Panc1 (cell line): ENCODE results near the gene POLDIP3. TPM values are rescaled to one million over a fixed set of nuclear protein-coding genes. Genes with fewer than 3 reads are reported as not detected.

ENCODE experiments used
- ATAC-seq: fragments of 200-7000 bp; cut with Tn5 transposase; 2 replicates; pipeline ENCODE4 v1.9.1; 2020; ENCODE audit warnings: mild to moderate bottlenecking, moderate library complexity
- BruUV-seq: library from RNA; stranded (reverse); fragments of 400-500 nt; replicated peaks from 2 replicates; lab custom pipeline; 2021; lab: Mats Ljungman, UMichigan
- CTCF ChIA-PET: fragments of 300-600 bp; sonication (Branson Sonifier 250); formaldehyde crosslinking; loops from one replicate; lab custom pipeline; 2022; ENCODE audit warnings: antibody characterized with exemption; lab: Charles Lee
- POLR2A ChIA-PET: fragments of 300-600 bp; sonication (Branson Sonifier 250); formaldehyde crosslinking; loops from one replicate; lab custom pipeline; 2022; ENCODE audit warnings: antibody characterized with exemption; lab: Charles Lee
- DNase-seq: peaks from one replicate; pipeline ENCODE4 v3.0.0-alpha.2; 2010; ENCODE audit warnings: low read depth, low spot score
- H3K27ac ChIP-seq: 2 replicates; pipeline ENCODE4 v1.5.1; 2011; ENCODE audit warnings: mild to moderate bottlenecking, low read length, inconsistent platforms
- H3K27me3 ChIP-seq: fragments of 200-500 bp; sonication (Bioruptor generic); 2 replicates; pipeline ENCODE4 v1.6.0; 2014; ENCODE audit warnings: low read length, inconsistent platforms; ENCODE audit not compliant: control insufficient read depth, insufficient read depth
- H3K36me3 ChIP-seq: fragments of 200-500 bp; sonication (Bioruptor generic); 2 replicates; pipeline ENCODE4 v1.5.1; 2014; ENCODE audit warnings: inconsistent platforms, mild to moderate bottlenecking, low read length, moderate library complexity; ENCODE audit not compliant: control insufficient read depth, insufficient read depth
- H3K4me1 ChIP-seq: 2 replicates; pipeline ENCODE4 v1.5.1; 2011; ENCODE audit warnings: inconsistent platforms, mild to moderate bottlenecking, low read length, moderate library complexity; ENCODE audit not compliant: control insufficient read depth, insufficient read depth
- H3K4me3 ChIP-seq, 2 experiments: 2 replicates each; pipeline ENCODE4 v1.5.1; 2011 to 2012; ENCODE audit warnings: low read depth in 2 of 2, low read length in 2 of 2, mild to moderate bottlenecking in 2 of 2, inconsistent platforms in 1 of 2, moderate library complexity in 1 of 2
- H3K9me3 ChIP-seq: fragments of 200-500 bp; sonication (Bioruptor generic); 2 replicates; pipeline ENCODE4 v1.5.1; 2014; ENCODE audit warnings: low read depth, mild to moderate bottlenecking, inconsistent platforms, low read length, moderate library complexity; ENCODE audit not compliant: control insufficient read depth, insufficient read depth
- CTCF ChIP-seq: fragments of 450-650 bp; IDR thresholded peaks from 2 replicates; pipeline ENCODE4 v1.5.1; 2017; ENCODE audit warnings: mild to moderate bottlenecking
- POLR2AphosphoS5 ChIP-seq: IDR thresholded peaks from 2 replicates; pipeline ENCODE4 v1.6.1; 2012; ENCODE audit warnings: mild to moderate bottlenecking, low read depth, low read length, moderate library complexity
- REST ChIP-seq, 2 experiments: IDR thresholded peaks; 2 replicates each; pipeline ENCODE4 v1.6.1; 2011 to 2012; ENCODE audit warnings: low read depth in 2 of 2, control low read depth in 1 of 2, low read length in 1 of 2, mild to moderate bottlenecking in 1 of 2, moderate library complexity in 1 of 2; ENCODE audit not compliant: insufficient read depth in 1 of 2
- SIN3A ChIP-seq: IDR thresholded peaks from 2 replicates; pipeline ENCODE4 v1.6.1; 2012; ENCODE audit warnings: low read depth, mild to moderate bottlenecking, low read length, moderate library complexity, borderline replicate concordance; ENCODE audit not compliant: insufficient read depth
- TCF7L2 ChIP-seq: IDR thresholded peaks from 2 replicates; pipeline ENCODE4 v1.6.1; 2011; ENCODE audit warnings: mild to moderate bottlenecking, low read depth, low read length, inconsistent platforms
- in situ Hi-C: cut with HindIII; loops from 2 replicates; pipeline ENCODE4 v1.10.0; 2016; ENCODE audit warnings: low sequenced_read_pairs, low pct_unique_long_range_greater_than_20kb
- intact Hi-C: fragments of 100-400 bp; cut with micrococcal nuclease; formaldehyde crosslinking; loops from one replicate; pipeline ENCODE4 v1.10.0; 2022; ENCODE audit not compliant: unreplicated experiment
- total RNA-seq: library from RNA; stranded (reverse); gene quantifications from one replicate; pipeline ENCODE4 v1.2.1, GENCODE V29; 2021; ENCODE audit not compliant: unreplicated experiment

Gene POLDIP3
- total RNA-seq, 1 experiment from 2014 or later = 46.6 TPM

DNA sequence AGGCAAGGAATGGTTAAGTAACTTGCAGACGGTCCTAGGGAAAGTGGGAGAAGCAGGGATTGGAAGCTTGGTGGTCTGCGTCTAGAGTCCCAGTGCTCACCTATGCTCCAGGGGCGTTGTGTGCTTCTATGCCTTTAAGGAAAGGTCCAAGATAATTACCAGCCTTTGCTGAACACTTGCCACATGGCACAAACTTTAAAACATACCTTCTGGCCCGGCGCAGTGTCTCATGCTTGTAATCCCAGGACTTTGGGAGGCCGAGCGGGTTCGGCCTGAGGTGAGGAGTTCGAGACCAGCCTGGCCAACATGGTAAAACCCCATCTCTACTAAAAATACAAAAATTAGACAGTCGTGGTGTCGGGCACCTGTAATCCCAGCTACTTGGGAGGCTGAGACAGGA, 2.3 kb downstream of the POLDIP3 start:
- H3K4me3 ChIP-seq = no peak overlapping the region
- no peaks in the 10 kb centered on the region for H3K27me3 ChIP-seq
- TF ChIP-seq SIN3A = no peak
- TF ChIP-seq TCF7L2 = no peak
- TF ChIP-seq CTCF = no peak
- no peak for ATAC-seq
- in situ Hi-C loops (no loop called here), intact Hi-C loops (no loop called here)
- H3K4me1 ChIP-seq = peaks cover 40% of the 10 kb centered on the region
- no TSS peak for BruUV-seq
- H3K36me3 ChIP-seq = no peaks in the 10 kb centered on the region; the same call in 1 of the 2 replicates
- no peak overlapping the region for H3K27ac ChIP-seq
- H3K9me3 ChIP-seq = no peaks in the 10 kb centered on the region
- ChIA-PET POLR2A (no interaction called here), CTCF (no interaction called here)
- no peak for DNase-seq

- Histone ChIP-seq H3K36me3 (no peaks in the 10 kb centered on the region; the same call in none of the 2 replicates), H3K4me3 (no peak overlapping the region), H3K27me3 (no peaks in the 10 kb centered on the region), H3K4me1 (peaks cover 38% of the 10 kb centered on the region), H3K9me3 (no peaks in the 10 kb centered on the region), H3K27ac (no peak overlapping the region)
- in situ Hi-C loops = no loop called here
- BruUV-seq = no TSS peak
- DNase-seq (no peak), ATAC-seq (no peak)
- CTCF ChIA-PET = no interaction called here
- TF ChIP-seq SIN3A (no peak), CTCF (no peak), TCF7L2 (no peak), POLR2AphosphoS5 (no peak)
- intact Hi-C loops = no loop called here
- POLR2A ChIA-PET = interaction anchor here (0.6 kb wide), 1 partner anchor 14 kb away, joined by 8 read pairs; no protein-coding TSS in a partner anchor
Observed at GRCh38 chr22:42611051-42611450, 3.6 kb downstream of the POLDIP3 start.

GRCh38 chr22:42610186-42610585, 4.5 kb downstream of the POLDIP3 start:
- BruUV-seq = no TSS peak
- no peak overlapping the region for H3K4me3 ChIP-seq
- DNase-seq (no peak), ATAC-seq (no peak)
- H3K4me1 ChIP-seq = peaks cover 38% of the 10 kb centered on the region
- CTCF ChIA-PET = no interaction called here
- H3K36me3 ChIP-seq = no peaks in the 10 kb centered on the region; the same call in none of the 2 replicates
- TF ChIP-seq CTCF (no peak), SIN3A (no peak), REST (IDR thresholded peaks at IDR 0.05; ENCODE audit: insufficient read depth in 1 of 2, low read depth in 2 of 2, low read length in 1 of 2) (no peak), POLR2AphosphoS5 (no peak), TCF7L2 (no peak)
- peak overlapping the region; percentile 36; the same call in 1 of the 2 replicates for H3K27ac ChIP-seq
- in situ Hi-C loops = no loop called here
- H3K9me3 ChIP-seq = no peaks in the 10 kb centered on the region
- intact Hi-C loops = no loop called here
- H3K27me3 ChIP-seq = no peaks in the 10 kb centered on the region
- POLR2A ChIA-PET = no interaction called here
